ENCODE results near the gene ATP5F1B. TPM values are rescaled to one million over a fixed set of nuclear protein-coding genes. Genes with fewer than 3 reads are reported as not detected.

The ATP5F1B gene
- total RNA-seq, 1 donor from 2014 or later: 518 TPM

Other genes with a start within 250 kb of the ATP5F1B start
- gene TIMELESS, start 196.6 kb downstream of the ATP5F1B start, total RNA-seq: 56.1 and 56.9 TPM in 2 replicates
- gene MIP, start 191.3 kb downstream of the ATP5F1B start, total RNA-seq: not detected in 2 replicates
- 4.4 TPM in 2 replicates for gene SPRYD4, start 177.4 kb downstream of the ATP5F1B start, total RNA-seq
- 0.55 and 0.89 TPM in 2 replicates for gene GLS2, start 157.8 kb downstream of the ATP5F1B start, total RNA-seq
- gene RBMS2, start 124.2 kb downstream of the ATP5F1B start, total RNA-seq: 6.4 and 8.7 TPM in 2 replicates
- gene BAZ2A, start 15.7 kb downstream of the ATP5F1B start, total RNA-seq: 98.2 and 101 TPM in 2 replicates
- gene PTGES3, start 42.3 kb upstream of the ATP5F1B start, total RNA-seq: 251 and 260 TPM in 2 replicates
- gene NACA, start 79.3 kb upstream of the ATP5F1B start, total RNA-seq: 851 and 898 TPM in 2 replicates
- gene PRIM1, start 106.3 kb upstream of the ATP5F1B start, total RNA-seq: 49.7 and 54.7 TPM in 2 replicates
- gene HSD17B6, start 117.3 kb upstream of the ATP5F1B start, total RNA-seq: 1.2 and 2.0 TPM in 2 replicates

Measured in T-helper 2 cell treated with Interferon-gamma antibody and Interleukin-4, amounts not matched to agents 100 ng/mL and 5 ng/mL, for 36 hours (primary cell).